Measurements from ENCODE around the gene WWC1.
"Not testable (repeated sequence)": the region's sequence is repeated elsewhere in the genome, so short reads cannot be mapped to it uniquely, and the experiment has no call there.

The WWC1 gene

DNA sequence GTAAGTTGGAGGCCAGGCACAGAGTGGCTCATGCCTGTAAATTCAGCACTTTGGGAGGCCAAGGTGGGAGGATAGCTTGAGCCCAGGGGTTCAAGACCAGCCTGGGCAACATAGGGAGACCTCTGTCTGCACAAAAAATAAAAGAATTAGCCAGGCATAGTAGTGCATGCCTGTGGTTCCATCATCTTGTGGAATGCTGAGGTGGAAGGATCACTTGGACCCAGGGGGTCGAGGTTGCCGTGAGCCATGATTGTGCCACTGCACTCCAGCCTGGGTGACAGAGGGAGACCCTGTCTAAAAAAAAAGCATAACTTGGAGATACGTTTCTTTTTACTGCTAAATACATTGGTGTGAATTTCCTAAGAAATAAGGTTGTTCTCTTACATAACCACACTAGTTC lies 19.1 kb downstream of the WWC1 start:
- DNase-seq = not testable (repeated sequence)

DNA sequence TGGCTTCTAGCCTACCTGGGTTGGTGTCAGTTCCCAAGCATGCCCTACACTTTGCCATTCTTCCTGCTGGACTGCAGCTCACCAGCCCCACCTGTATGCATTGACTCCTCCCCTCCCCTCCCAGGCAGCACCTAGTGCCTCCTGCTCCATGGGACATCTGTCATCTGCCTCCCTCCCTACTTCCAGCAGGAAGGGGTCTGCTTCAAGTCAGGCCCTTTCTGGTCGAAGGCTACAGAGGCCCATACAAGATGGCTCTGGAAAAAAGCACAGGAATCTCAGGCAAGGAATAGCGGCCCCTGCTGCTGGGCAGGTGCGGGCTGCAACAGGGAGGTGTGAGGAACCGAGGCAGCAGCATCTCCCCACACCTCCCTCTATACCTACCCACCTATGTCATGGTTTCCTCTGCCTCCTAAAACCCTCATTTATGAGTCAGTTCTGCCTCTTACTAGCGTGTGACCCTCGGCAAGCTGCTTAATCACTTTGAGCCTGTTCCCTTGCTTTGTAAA lies 19.7 kb downstream of the WWC1 start:
- no peak for DNase-seq

DNA sequence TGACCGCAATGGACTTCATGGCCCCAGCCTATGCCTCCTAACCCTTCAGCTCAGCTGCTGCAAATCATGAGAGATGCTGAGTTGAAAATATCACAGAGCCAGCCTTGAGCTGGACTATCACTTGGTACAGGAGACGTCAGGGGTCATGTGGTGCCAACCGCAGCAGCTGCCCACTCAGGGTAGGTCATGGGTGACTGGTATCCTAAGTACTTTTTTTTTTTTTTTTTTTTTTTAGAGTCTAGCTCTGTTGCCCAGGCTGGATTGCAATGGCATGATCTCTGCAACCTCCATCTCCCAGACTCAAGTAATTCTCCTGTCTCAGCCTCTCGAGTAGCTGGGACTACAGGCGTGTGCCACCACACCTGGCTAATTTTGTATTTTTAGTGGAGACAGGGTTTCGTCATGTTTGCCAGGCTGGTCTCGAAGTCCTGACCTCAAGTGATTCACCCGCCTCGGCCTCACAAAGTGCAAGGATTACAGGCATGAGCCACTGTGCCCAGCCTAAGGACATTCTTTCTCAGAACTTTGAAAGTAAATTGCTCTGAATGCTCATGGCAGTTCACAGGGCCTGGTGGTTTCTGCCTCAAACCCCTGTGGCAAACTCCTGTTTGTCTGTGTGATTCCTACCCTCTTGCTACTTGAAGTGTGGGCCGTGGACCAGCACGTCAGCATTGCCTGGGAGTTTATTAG lies 21.3 kb downstream of the WWC1 start:
- DNase-seq = no peak

DNA sequence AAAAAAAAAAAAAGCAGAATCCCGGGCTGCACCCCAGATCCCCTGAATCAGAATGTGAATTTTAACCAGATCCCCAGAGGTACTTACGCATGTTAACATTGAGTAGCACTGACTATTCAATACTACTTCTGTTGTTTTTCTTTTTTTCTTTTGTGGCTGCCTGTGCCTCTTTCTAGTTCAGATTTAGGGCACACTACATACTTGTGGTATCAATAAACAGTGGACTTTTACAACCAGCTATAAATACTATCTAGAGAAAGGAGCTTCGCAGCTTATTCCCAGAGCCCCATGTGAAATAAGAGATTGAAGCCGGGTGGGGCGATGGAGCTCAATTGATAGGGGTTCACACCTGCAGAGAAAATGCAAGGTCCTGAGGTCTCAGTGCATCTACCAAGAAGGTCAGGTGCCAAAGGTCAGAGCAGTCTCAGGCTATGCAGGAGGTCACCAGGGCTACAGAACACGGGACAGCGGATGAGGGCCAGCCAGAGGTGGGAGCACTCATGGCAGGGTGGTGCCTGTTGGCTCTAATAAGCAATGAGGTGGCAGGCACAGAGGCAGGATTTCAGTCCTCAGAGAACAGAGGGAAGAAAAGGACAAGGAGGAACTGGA lies 22.3 kb downstream of the WWC1 start:
- no peak for DNase-seq

DNA sequence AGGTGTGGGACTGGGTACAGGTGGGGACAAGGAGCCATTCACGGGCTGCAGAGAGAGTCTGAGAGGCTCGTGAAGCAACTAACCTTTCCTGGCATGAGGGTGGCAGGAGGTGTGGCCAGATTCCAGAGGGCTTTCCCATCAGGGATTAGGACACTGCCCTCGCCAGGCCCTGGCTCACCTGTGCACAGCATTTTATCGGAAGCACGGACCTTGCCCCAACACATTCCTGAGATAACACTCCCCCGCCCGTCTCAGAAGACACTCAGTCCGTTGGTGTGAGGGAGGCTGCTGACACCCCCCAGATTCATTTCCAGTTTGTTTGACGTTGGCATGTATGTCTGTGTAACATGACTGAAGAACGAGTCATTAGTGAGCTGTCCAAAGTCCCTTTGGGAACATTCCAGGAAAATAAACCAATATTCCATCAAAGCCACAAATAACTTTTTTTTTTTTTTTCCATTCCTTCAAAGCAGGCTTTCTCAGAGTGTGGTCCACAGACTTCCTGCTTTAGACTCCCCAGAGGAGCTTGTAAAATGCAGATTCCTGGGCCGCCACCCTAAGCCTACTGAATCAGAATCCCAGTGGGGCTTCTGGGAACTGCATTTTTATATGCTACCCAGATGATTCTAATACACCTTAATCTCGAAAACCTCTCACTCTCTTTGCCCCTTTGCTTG lies 23.4 kb downstream of the WWC1 start:
- DNase-seq = no peak

- DNase-seq = no peak
Measured at GRCh38 chr5:168315416-168316138, 24.1 kb downstream of the WWC1 start.

- no peak for DNase-seq
Measured at GRCh38 chr5:168316139-168316578, 24.7 kb downstream of the WWC1 start.

GRCh38 chr5:168317096-168317520 lies 25.7 kb downstream of the WWC1 start:
- no peak for DNase-seq

DNA sequence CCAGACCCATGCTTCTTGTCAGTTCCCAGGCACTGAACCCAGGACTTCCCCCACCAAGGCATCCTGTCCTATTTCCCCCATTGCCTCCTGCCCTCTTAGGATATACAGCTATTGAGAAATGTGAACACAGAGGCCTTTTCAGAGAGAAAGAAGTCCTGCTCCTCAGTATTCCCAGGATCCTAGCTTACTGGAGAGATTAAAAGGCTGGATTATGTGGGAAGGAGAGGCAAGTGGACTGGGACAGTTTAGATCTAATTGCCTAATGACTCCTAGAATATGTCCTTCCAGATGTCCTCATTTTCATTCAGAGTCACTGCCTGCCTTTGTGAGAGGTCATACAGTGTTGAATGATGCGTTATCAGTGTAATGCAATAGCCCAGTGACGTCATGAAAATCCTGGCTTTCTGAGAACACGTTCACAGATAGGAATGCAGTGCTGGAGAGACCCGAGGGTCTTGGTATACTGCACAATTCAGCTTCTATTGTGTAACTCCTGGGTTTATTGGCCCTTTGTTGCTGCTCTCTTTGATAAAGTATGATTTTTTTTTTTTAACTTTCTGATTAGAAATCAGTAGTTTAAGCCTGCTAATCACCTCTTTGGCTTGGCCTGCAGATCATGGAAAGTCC lies 26.2 kb downstream of the WWC1 start:
- DNase-seq = no peak

GRCh38 chr5:168318240-168318639 lies 26.8 kb downstream of the WWC1 start:
- DNase-seq = no peak

DNA sequence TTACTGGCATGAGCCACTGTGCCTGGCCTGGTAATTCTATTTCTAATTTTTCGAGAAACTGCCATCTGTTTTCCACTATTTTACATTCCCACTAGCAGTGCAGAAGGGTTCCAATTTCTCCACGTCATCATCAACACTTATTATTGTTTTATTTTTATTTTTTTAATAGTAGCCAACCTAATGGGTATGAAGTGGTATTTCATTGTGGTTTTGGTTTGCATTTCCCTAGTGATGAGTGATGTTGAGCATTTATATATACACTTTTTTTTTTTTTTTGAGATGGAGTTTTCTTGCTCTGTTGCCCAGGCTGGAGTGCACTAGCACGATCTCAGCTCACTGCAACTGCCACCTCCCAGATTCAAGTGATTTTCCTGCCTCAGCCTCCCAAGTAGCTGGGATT lies 28.3 kb downstream of the WWC1 start:
- no peak for DNase-seq

DNA sequence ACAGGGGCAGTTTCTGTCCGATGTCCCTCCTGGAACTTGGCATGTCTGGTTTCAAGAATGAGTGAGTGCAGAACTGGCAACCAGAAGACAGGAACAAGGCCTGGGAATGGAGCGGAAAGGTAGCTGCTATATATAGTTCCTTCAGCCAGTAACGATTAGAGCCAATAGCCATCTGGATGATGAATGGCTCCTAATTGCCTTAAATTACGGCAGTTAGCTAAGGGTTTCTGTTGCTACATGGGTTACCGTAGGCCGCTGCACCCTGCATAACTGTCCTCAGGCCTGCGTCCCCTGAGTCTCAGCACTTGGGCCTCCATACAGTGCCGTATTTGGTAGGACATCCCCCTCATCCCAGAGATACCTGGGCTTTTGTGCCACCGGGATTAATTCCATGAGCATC lies 29.4 kb downstream of the WWC1 start:
- DNase-seq = no peak

DNA sequence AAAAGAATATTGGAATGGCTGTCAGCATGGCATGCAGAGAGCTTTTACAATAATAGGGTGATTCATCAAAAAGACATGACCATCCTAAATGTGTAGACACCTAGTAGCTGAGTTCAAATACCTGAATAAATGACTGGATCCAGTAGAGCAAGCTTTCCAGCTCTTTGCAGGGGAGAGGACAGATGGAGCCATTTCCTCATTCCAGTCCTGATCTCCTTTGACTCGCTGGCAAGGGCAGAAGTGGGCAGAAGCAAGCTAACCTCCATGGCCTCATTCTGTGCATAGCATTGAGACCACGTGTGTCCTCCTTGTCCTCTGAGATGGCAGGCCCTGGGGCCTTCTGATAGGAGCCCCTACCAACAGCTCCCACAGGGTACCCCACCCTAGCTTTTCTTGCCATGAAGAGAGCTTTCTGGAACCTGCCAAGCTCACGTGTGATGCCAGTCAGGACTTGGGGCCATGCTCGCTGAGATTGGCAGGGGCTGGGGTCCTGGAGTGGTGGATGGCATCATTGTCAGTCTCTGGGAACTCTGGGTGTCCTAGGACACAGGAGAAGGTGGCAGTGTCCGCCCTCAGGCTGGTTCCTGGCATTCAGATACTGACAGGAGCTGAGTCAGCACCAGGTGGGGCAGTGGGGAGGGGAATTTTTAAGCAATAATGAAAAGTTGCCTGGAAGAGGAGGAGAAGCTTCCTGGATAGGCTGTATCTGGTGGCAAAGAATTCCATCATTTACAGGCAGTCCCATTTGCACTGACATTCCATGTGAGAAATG lies 33.6 kb downstream of the WWC1 start:
- no peak for DNase-seq

DNA sequence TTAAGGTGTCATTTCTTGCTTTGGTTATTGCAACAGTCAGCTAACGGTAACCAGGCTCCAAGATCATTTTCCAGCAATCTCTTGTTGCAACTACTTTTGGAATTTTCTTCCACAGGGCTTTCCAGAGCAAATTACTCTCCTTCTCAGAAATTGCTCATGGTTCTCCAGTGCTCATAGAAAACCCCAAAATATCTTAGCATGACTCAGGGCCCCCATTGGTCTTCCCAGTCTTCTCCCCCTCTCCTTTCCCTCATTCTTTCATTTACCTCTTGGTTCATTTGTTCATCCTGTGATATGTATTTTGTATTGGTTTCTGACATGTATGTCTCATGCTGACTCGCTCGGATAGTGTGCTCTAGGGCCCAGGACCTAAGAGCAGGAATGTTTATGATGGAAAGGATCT lies 35.6 kb downstream of the WWC1 start:
- no peak for DNase-seq

GRCh38 chr5:168327451-168327850 lies 36.0 kb downstream of the WWC1 start:
- DNase-seq = no peak

DNA sequence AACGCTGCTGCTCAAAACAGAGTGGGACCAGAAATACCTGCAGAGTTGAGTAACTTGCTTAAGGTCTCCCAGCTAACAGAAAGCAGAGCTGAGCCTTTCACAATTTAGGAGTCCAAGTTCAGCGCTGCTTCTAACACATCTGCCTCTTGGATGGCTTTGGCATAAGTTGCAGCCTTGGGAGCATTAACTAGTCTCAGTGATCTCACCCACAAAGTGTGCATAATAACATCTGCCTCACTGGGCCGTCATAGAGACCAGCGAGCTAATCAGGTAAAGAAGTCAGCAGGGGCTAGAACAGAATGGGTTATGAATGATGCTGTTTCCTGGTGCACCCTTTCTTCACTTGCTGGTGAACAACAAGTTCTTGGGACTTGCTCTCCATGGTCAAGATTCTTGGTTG lies 36.5 kb downstream of the WWC1 start:
- no peak for DNase-seq

DNA sequence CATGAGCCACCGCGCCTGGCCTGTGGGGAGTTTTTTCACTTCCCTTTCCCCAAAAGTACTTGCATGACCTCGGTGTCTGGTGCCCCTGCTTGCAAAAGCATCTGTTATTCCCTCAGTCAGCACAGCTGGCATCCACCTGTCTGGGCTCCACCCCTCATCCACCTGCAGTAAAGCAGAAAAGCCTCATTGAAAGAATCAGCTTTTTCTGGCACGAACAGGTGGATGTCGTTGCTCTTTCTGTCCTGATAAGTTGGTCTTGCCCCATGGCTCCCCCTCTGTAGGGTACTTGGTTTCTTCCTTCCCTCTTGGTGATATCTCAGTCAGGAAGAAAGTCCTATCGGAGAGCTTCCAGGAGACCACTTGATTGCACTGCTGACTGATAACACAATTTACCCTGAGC lies 37.4 kb downstream of the WWC1 start:
- no peak for DNase-seq

DNA sequence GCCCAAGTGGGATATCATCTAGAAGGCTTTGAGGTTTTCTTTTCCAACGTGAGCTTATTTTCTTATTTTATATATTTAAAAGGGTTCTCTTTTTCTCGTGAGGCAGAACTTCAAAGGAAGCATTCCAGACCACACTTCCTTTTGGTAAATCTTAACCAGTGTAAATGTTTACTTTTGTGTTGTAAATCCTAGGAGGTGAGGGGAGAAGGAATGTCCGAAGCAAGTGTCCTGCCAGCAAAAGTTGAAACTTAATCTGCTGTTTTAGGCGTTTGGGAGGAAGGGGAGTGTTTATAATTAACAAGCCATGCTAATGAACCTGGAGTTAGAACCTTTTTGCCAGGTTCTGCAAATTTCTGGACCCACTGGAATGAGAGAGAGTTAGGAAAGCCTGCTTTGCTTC lies 37.9 kb downstream of the WWC1 start:
- no peak for DNase-seq

DNA sequence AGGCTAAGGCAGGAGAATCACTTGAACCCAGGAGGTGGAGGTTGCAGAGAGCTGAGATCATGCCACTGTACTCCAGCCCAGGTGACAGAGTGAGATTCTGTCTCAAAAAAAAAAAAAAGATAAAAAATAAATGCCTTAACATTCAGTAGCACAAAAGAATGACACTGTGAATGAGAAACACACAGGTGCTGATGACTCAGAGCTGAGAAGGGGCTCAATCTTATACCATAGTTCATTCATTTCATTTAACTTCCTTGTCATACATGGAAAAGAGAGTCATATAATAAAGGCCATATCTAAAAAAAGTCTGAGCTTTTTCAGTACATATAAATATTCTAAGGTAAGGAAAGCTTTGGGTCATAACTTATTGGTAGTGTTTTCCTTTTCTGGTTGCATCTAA lies 40.6 kb downstream of the WWC1 start:
- no peak for DNase-seq

GRCh38 chr5:168334280-168334679 lies 42.8 kb downstream of the WWC1 start:
- no peak for DNase-seq

DNA sequence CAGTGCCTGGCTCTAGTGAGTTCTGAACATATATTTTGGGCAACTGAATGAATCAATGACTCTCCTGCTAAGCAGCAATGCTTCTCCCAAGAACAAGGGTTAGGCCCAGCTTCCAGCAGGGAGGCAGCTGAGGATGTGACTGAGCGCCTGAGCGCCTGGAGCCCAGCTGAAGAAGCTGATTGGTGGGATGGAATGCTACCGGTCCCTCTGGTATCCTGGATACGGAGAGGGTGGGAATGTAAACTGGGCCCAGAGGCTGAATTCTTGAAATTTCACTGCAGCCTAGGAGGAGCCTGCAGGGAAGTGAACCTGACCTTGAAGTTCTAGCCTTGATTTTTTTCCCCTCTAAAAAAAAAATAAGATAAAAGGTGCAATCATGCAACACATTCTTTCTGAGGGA lies 43.2 kb downstream of the WWC1 start:
- no peak for DNase-seq

DNA sequence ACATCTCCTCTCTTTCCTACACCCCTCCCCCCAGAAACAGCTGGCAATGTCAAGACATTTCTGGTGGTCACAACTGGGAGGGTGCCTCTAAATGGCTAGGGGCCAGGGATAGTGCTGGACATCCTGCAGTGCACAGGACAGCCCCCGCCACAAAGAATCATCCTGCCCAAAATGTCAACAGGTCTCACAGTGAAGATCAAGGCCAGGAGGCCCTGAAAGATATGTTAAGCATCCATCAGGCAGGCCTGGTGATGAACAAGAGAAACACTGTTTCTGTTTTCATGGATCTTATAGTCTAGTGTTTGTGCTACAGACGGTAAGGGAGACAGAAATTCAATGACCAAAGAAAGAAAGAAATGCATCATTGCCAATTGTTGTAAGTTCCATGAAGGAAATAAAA lies 45.9 kb downstream of the WWC1 start:
- no peak for DNase-seq
